Measurements from ENCODE around the gene NBL1. TPM values are rescaled to one million over a fixed set of nuclear protein-coding genes. Genes with fewer than 3 reads are reported as not detected.

NBL1 gene
- total RNA-seq, 5 donors from 2014 or later (not counting 1 experiment from before 2014, with no cell fraction given), result 11.4 to 38.1 (median 13.7) TPM

DNA sequence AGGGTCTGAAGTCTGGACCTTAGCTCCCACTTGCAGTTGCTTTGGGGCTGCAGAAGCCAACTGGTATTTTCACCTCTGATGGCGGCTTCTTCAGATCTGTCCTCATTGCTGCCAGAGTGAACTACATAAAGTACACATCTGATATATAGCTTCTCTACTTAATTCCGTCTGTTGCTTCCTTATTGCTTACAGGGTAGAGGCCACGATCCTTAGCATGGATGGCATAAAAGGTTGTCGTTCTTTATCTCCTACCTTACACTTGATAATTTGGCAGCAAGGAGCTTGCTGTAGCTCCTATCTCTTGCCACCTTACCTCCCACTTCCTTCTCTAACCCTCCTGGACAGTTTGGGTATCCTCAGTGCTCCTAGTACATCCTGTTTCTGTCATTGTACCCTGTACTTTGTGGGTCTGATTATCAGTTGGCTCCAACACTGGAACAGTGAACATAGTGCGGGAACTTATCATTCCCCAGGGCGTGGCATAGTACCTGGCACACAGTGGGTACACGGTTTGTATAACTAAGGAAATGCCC, 30.9 kb upstream of the NBL1 start:
- ATAC-seq (replicated peaks in 1 of 4) (no peak), DNase-seq (no peak)
- H3K27ac Mint-ChIP-seq, result no peak overlapping the region
- ChIA-PET POLR2A (no interaction called here), CTCF (no interaction called here)
- peaks cover 0 to 15% of the 10 kb centered on the region in 2 donors for H3K36me3 ChIP-seq (ENCODE audit: control insufficient read depth in 2 of 2, extremely low read depth in 1 of 2, insufficient read depth in 1 of 2, low read length in 1 of 2)
- H3K27me3 Mint-ChIP-seq, result no peaks in the 10 kb centered on the region
- no peak overlapping the region for H3K4me3 ChIP-seq (ENCODE audit: control insufficient read depth in 1 of 2, extremely low read depth in 1 of 2, low read length in 1 of 2)
- no peak overlapping the region for H3K27ac ChIP-seq (ENCODE audit: low read length)
- H3K27me3 ChIP-seq (replicated peaks in 1 of 2; ENCODE audit: control insufficient read depth in 2 of 2, extremely low read depth in 1 of 2, insufficient read depth in 2 of 2, low read length in 1 of 2), result no peaks in the 10 kb centered on the region
- H3K4me1 ChIP-seq (ENCODE audit: control insufficient read depth in 1 of 2, extremely low read depth in 1 of 2, insufficient read depth in 2 of 2, low read length in 2 of 2), result peaks cover 0 to 3% of the 10 kb centered on the region in 2 experiments
- H3K36me3 Mint-ChIP-seq, result peaks cover 24% of the 10 kb centered on the region
- no peaks in the 10 kb centered on the region for H3K9me3 Mint-ChIP-seq
- H3K4me1 Mint-ChIP-seq, result peaks cover 30 to 43% (median 33%) of the 10 kb centered on the region in 3 donors
- no peaks in the 10 kb centered on the region for H3K9me3 ChIP-seq
- H3K4me3 Mint-ChIP-seq, result no peak overlapping the region
- 75% methylated on average over 4 of the region's 7 CpGs for WGBS (ENCODE audit: insufficient coverage)

DNA sequence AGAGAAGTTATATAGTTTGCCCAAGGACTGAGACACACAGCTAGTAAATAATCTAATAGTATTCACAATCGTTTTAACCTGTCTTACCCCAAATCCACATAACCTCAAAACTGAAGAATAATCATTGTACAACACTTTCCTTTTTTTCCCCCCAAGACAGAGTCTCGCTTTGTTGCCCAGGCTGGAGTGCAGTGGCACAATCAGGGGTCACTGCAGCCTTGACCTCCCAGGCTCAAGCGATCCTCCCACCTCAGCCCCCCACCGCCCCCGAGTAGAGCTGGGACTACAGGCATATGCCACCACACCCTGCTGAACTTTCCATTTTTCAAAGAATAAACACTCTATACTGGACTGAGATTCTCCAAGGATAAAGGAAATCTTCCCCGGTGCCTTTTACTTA, 28.7 kb upstream of the NBL1 start:
- POLR2A ChIA-PET, result no interaction called here

DNA sequence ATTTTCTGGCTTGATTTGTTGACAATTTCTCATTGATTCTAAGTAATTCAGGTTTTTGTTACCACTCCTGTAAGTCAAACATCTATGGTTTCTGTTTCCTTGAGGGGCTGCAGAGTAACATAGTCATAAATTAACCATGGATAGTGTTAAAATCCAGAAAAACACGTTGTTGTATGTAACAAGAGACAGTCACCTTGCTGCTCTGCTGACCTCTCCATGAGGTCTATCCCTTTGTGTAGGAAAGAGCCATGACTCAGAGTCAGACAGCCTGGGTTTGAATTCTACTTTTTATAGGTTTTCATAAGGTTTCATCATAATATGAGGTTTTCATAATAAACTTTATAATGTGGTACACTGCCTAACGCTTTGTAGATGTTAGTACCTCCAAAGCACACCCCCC, 27.6 kb upstream of the NBL1 start:
- no peak overlapping the region for H3K4me3 Mint-ChIP-seq
- no peaks in the 10 kb centered on the region for H3K27me3 Mint-ChIP-seq
- DNase-seq (no peak), ATAC-seq (replicated peaks in 1 of 4) (no peak)
- Histone ChIP-seq H3K9me3 (no peaks in the 10 kb centered on the region), H3K27me3 (replicated peaks in 1 of 2; ENCODE audit: control insufficient read depth in 2 of 2, extremely low read depth in 1 of 2, insufficient read depth in 2 of 2, low read length in 1 of 2) (no peaks in the 10 kb centered on the region), H3K27ac (ENCODE audit: low read length) (no peak overlapping the region), H3K36me3 (ENCODE audit: control insufficient read depth in 2 of 2, extremely low read depth in 1 of 2, insufficient read depth in 1 of 2, low read length in 1 of 2) (peaks cover 0 to 13% of the 10 kb centered on the region in 2 donors), H3K4me1 (ENCODE audit: control insufficient read depth in 1 of 2, extremely low read depth in 1 of 2, insufficient read depth in 2 of 2, low read length in 2 of 2) (peaks cover 0 to 3% of the 10 kb centered on the region in 2 experiments), H3K4me3 (ENCODE audit: control insufficient read depth in 1 of 2, extremely low read depth in 1 of 2, low read length in 1 of 2) (no peak overlapping the region)
- no peak overlapping the region for H3K27ac Mint-ChIP-seq
- peaks cover 46 to 48% (median 47%) of the 10 kb centered on the region in 3 donors for H3K4me1 Mint-ChIP-seq
- POLR2A ChIA-PET, result no interaction called here
- CTCF ChIA-PET, result interaction anchor here in 1 of 2 donors (1.7 kb wide), 1 partner anchor 88 kb away, joined by 4 read pairs; no protein-coding TSS in a partner anchor
- H3K9me3 Mint-ChIP-seq, result no peaks in the 10 kb centered on the region
- 83% methylated on average over 1 of the region's 2 CpGs for WGBS (ENCODE audit: insufficient coverage)
- H3K36me3 Mint-ChIP-seq, result peaks cover 26% of the 10 kb centered on the region

More for the DNA sequence above, 28.7 kb upstream of the NBL1 start:
- no peak overlapping the region for H3K4me3 ChIP-seq (ENCODE audit: control insufficient read depth in 1 of 2, extremely low read depth in 1 of 2, low read length in 1 of 2)
- H3K27me3 ChIP-seq (replicated peaks in 1 of 2; ENCODE audit: control insufficient read depth in 2 of 2, extremely low read depth in 1 of 2, insufficient read depth in 2 of 2, low read length in 1 of 2), result no peaks in the 10 kb centered on the region
- 89% methylated on average over 3 of the region's 6 CpGs for WGBS (ENCODE audit: insufficient coverage)
- ATAC-seq (replicated peaks in 1 of 4) (no peak), DNase-seq (no peak)
- H3K9me3 Mint-ChIP-seq, result no peaks in the 10 kb centered on the region
- peak overlapping the region in 1 of 2 donors; percentile 39 for H3K27ac Mint-ChIP-seq
- peaks cover 37 to 44% (median 39%) of the 10 kb centered on the region in 3 donors for H3K4me1 Mint-ChIP-seq
- CTCF ChIA-PET, result no interaction called here
- no peaks in the 10 kb centered on the region for H3K9me3 ChIP-seq
- H3K36me3 ChIP-seq (ENCODE audit: control insufficient read depth in 2 of 2, extremely low read depth in 1 of 2, insufficient read depth in 1 of 2, low read length in 1 of 2), result peaks cover 0 to 13% of the 10 kb centered on the region in 2 donors
- peaks cover 26% of the 10 kb centered on the region for H3K36me3 Mint-ChIP-seq
- H3K27ac ChIP-seq (ENCODE audit: low read length), result no peak overlapping the region
- H3K4me3 Mint-ChIP-seq, result no peak overlapping the region
- H3K4me1 ChIP-seq (ENCODE audit: control insufficient read depth in 1 of 2, extremely low read depth in 1 of 2, insufficient read depth in 2 of 2, low read length in 2 of 2), result peaks cover 0 to 3% of the 10 kb centered on the region in 2 experiments
- H3K27me3 Mint-ChIP-seq, result no peaks in the 10 kb centered on the region

DNA sequence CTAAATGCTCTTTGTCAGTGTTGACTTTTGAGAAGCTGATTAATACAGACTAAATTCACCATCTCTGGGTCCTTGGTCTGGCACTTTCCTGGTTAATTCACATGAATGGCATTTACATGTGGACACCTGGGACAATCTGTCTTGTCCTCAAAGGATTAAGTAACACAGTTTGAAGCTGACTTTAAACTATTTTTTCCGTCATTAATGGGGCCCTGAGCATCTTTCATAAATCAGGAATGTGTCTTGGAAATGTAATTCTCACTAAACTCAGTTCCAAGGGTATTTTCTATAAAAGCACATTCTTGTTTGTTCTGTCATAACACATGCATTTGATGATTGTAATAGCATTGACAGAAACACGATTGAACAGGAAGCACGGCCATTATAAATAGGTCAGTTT, 26.7 kb upstream of the NBL1 start:
- peaks cover 49 to 53% (median 52%) of the 10 kb centered on the region in 3 donors for H3K4me1 Mint-ChIP-seq
- ChIA-PET CTCF (interaction anchor here in 1 of 2 donors (0.6 to 1.7 kb wide), 3 partner anchors 10 to 188 kb away, joined by 3 to 4 read pairs (median 3); no protein-coding TSS in a partner anchor), POLR2A (no interaction called here)

DNA sequence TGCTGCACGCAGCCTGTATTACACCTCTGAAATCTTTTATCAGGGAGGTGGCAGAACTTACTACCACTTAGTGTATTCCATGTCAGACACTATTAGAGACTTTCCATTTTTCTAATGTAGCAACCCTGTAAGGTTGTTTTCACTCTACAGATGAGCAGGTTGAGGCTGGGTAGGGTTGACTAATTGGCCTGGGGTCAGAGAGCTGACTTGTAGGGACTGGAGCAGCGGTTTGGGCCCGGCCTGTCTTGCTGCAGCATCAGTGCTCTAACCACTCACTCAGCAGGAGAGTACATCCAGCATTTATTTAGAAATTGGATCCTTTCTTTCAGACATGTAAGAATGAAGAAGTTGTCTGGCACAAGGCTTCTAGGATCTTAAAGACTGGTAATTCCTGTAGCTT, 25.7 kb upstream of the NBL1 start:
- ChIA-PET CTCF (interaction anchor here in 1 of 2 donors (0.7 to 1.2 kb wide), 2 partner anchors 11 to 28 kb away, joined by 3 read pairs; no protein-coding TSS in a partner anchor), POLR2A (interaction anchor here in 1 of 2 donors (0.5 kb wide), 1 partner anchor 24 kb away, joined by 3 read pairs; no protein-coding TSS in a partner anchor)
- peaks cover 0 to 18% of the 10 kb centered on the region in 2 donors for H3K36me3 ChIP-seq (ENCODE audit: control insufficient read depth in 2 of 2, extremely low read depth in 1 of 2, insufficient read depth in 1 of 2, low read length in 1 of 2)
- no peaks in the 10 kb centered on the region for H3K27me3 Mint-ChIP-seq
- H3K27ac ChIP-seq (ENCODE audit: low read length), result no peak overlapping the region
- H3K9me3 ChIP-seq, result no peaks in the 10 kb centered on the region
- H3K4me3 Mint-ChIP-seq, result no peak overlapping the region
- no CpG with 5 or more reads among the region's 3 CpGs for WGBS (ENCODE audit: insufficient coverage)
- H3K27ac Mint-ChIP-seq, result no peak overlapping the region
- no peaks in the 10 kb centered on the region for H3K4me1 ChIP-seq (ENCODE audit: control insufficient read depth in 1 of 2, extremely low read depth in 1 of 2, insufficient read depth in 2 of 2, low read length in 2 of 2)
- H3K4me3 ChIP-seq (ENCODE audit: control insufficient read depth in 1 of 2, extremely low read depth in 1 of 2, low read length in 1 of 2), result no peak overlapping the region
- no peak for ATAC-seq (replicated peaks in 1 of 4)
- DNase-seq, result no peak
- H3K9me3 Mint-ChIP-seq, result no peaks in the 10 kb centered on the region
- H3K4me1 Mint-ChIP-seq, result peaks cover 45 to 46% (median 46%) of the 10 kb centered on the region in 3 donors
- H3K27me3 ChIP-seq (replicated peaks in 1 of 2; ENCODE audit: control insufficient read depth in 2 of 2, extremely low read depth in 1 of 2, insufficient read depth in 2 of 2, low read length in 1 of 2), result no peaks in the 10 kb centered on the region
- peaks cover 28% of the 10 kb centered on the region for H3K36me3 Mint-ChIP-seq

More for the DNA sequence above, 26.7 kb upstream of the NBL1 start:
- H3K36me3 ChIP-seq (ENCODE audit: control insufficient read depth in 2 of 2, extremely low read depth in 1 of 2, insufficient read depth in 1 of 2, low read length in 1 of 2), result peaks cover 0 to 13% of the 10 kb centered on the region in 2 donors
- no CpG with 5 or more reads among the region's 3 CpGs for WGBS (ENCODE audit: insufficient coverage)
- H3K27ac ChIP-seq (ENCODE audit: low read length), result no peak overlapping the region
- H3K27me3 ChIP-seq (replicated peaks in 1 of 2; ENCODE audit: control insufficient read depth in 2 of 2, extremely low read depth in 1 of 2, insufficient read depth in 2 of 2, low read length in 1 of 2), result no peaks in the 10 kb centered on the region
- DNase-seq, result no peak
- Mint-ChIP-seq H3K27ac (no peak overlapping the region), H3K36me3 (peaks cover 27% of the 10 kb centered on the region), H3K9me3 (no peaks in the 10 kb centered on the region), H3K27me3 (no peaks in the 10 kb centered on the region), H3K4me3 (no peak overlapping the region)
- H3K9me3 ChIP-seq, result no peaks in the 10 kb centered on the region
- no peak overlapping the region for H3K4me3 ChIP-seq (ENCODE audit: control insufficient read depth in 1 of 2, extremely low read depth in 1 of 2, low read length in 1 of 2)
- H3K4me1 ChIP-seq (ENCODE audit: control insufficient read depth in 1 of 2, extremely low read depth in 1 of 2, insufficient read depth in 2 of 2, low read length in 2 of 2), result peaks cover 0 to 3% of the 10 kb centered on the region in 2 experiments
- ATAC-seq (replicated peaks in 1 of 4), result no peak

DNA sequence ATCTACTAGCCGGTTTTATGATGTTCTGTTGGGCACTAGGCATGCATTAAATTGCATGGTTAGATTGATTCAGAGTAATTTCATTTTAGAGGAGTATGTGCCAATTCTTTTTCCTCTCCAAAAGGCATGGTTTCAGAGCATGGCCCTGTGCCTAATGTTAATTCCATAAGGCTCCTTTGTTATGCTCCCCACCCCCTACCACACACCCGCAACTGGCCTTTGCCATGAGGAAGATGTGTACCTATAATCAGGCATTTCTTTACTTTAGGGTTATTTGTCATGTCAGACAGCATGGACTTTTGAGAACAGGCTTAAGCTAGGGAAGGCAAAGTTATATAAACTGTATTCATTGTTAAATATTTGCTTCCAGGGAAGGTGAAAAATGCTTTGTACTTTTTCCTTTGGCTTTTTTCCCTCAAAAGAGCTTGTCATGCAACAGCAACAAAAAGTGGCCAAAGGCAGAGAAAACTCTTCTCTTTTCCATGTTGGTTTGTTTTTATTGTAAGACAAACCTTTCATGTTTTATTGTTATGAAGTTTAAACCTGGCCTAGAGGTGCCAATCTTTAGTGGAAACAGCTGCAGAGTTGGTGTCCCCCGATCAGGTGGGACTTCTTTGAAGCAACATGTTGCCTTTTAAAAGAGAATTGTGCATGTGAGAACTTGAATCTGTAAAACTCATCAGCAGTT, 24.3 kb upstream of the NBL1 start:
- no CpG with 5 or more reads among the region's 3 CpGs for WGBS (ENCODE audit: insufficient coverage)

More for the DNA sequence above, 24.3 kb upstream of the NBL1 start:
- Histone ChIP-seq H3K4me1 (ENCODE audit: control insufficient read depth in 1 of 2, extremely low read depth in 1 of 2, insufficient read depth in 2 of 2, low read length in 2 of 2) (no peaks in the 10 kb centered on the region), H3K36me3 (ENCODE audit: control insufficient read depth in 2 of 2, extremely low read depth in 1 of 2, insufficient read depth in 1 of 2, low read length in 1 of 2) (peaks cover 0 to 27% of the 10 kb centered on the region in 2 donors), H3K27ac (ENCODE audit: low read length) (no peak overlapping the region), H3K9me3 (no peaks in the 10 kb centered on the region), H3K4me3 (ENCODE audit: control insufficient read depth in 1 of 2, extremely low read depth in 1 of 2, low read length in 1 of 2) (no peak overlapping the region), H3K27me3 (replicated peaks in 1 of 2; ENCODE audit: control insufficient read depth in 2 of 2, extremely low read depth in 1 of 2, insufficient read depth in 2 of 2, low read length in 1 of 2) (no peaks in the 10 kb centered on the region)
- Mint-ChIP-seq H3K27ac (no peak overlapping the region), H3K27me3 (no peaks in the 10 kb centered on the region), H3K4me3 (no peak overlapping the region), H3K9me3 (no peaks in the 10 kb centered on the region), H3K4me1 (peaks cover 38 to 44% (median 40%) of the 10 kb centered on the region in 3 donors), H3K36me3 (peaks cover 36% of the 10 kb centered on the region)
- ChIA-PET CTCF (interaction anchor here in 1 of 2 donors (0.5 to 1.4 kb wide), 2 partner anchors 12 to 170 kb away, joined by 3 to 4 read pairs; no protein-coding TSS in a partner anchor), POLR2A (no interaction called here)
- DNase-seq, result no peak
- ATAC-seq (replicated peaks in 1 of 4), result no peak

All from T-cell (primary cell).